ENCODE measurements around the gene LEFTY1. TPM values are rescaled to one million over a fixed set of nuclear protein-coding genes. Genes with fewer than 3 reads are reported as not detected.

Gene LEFTY1
- total and polyA plus RNA-seq, 4 donors: 0.42 to 1.4 (median 0.87) TPM

- H3K27me3 ChIP-seq (ENCODE audit: control insufficient read depth in 4 of 4, insufficient read depth in 4 of 4, low read length in 3 of 4): no peaks in the 10 kb centered on the region
- H3K9me3 ChIP-seq (ENCODE audit: control insufficient read depth in 4 of 4, low read length in 3 of 4): no peaks in the 10 kb centered on the region
- WGBS: 95% methylated on average over 4 of the region's 4 CpGs
- DNase-seq (ENCODE audit: low spot score): no peak
- peaks cover 2 to 10% (median 3%) of the 10 kb centered on the region in 4 donors for H3K4me1 ChIP-seq (ENCODE audit: control insufficient read depth in 4 of 4, insufficient read depth in 4 of 4, low read length in 3 of 4)
- no peak overlapping the region for H3K27ac ChIP-seq (ENCODE audit: low read depth in 1 of 2, low read length in 2 of 2)
- no peak overlapping the region for H3K9ac ChIP-seq (ENCODE audit: low read depth in 1 of 2, low read length in 2 of 2)
- H3K4me3 ChIP-seq (ENCODE audit: low read depth in 1 of 3, low read length in 3 of 3): no peak overlapping the region
- peaks cover 0 to 28% (median 12%) of the 10 kb centered on the region in 4 donors for H3K36me3 ChIP-seq (ENCODE audit: control insufficient read depth in 4 of 4, insufficient read depth in 3 of 4, low read depth in 1 of 4, low read length in 3 of 4)
- no peak for TF ChIP-seq TAF1 (conservative IDR thresholded peaks at IDR 0.05)
- TF ChIP-seq SP1 (IDR thresholded peaks at IDR 0.05): no peak
- no peak for TF ChIP-seq EGR1 (IDR thresholded peaks at IDR 0.05; ENCODE audit: low read depth in 2 of 2)
- TF ChIP-seq MAX (IDR thresholded peaks at IDR 0.05): no peak
- no peak for TF ChIP-seq FOXA2 (IDR thresholded peaks at IDR 0.05)
- TF ChIP-seq ATF3 (IDR thresholded peaks at IDR 0.05): no peak
- TF ChIP-seq CTCF (IDR thresholded peaks at IDR 0.05; ENCODE audit: low read depth, low read length, missing input control): no peak
- no peak for TF ChIP-seq REST (IDR thresholded peaks at IDR 0.05)
- no peak for TF ChIP-seq HNF4G (IDR thresholded peaks at IDR 0.05)
- TF ChIP-seq NR2F2 (IDR thresholded peaks at IDR 0.05): no peak
- no peak for TF ChIP-seq FOXA1 (IDR thresholded peaks at IDR 0.05)
- TF ChIP-seq ZBTB33 (IDR thresholded peaks at IDR 0.05): no peak
- TF ChIP-seq GABPA (IDR thresholded peaks at IDR 0.05 in 1 of 2, conservative IDR thresholded peaks at IDR 0.05 in 1 of 2): no peak
- TF ChIP-seq YY1 (IDR thresholded peaks at IDR 0.05): no peak
- no peak for TF ChIP-seq JUND (IDR thresholded peaks at IDR 0.05)
- TF ChIP-seq RAD21 (IDR thresholded peaks at IDR 0.05): no peak
- no peak for TF ChIP-seq RXRA (IDR thresholded peaks at IDR 0.05)
- no peak for TF ChIP-seq HNF4A (conservative IDR thresholded peaks at IDR 0.05)
Measured at GRCh38 chr1:225918280-225918679, 29.3 kb upstream of the LEFTY1 start.
